ENCODE results near the gene SHC1.
A peak's percentile ranks its signal among the peaks of the same experiment; 100 is the strongest.

Gene SHC1

DNA sequence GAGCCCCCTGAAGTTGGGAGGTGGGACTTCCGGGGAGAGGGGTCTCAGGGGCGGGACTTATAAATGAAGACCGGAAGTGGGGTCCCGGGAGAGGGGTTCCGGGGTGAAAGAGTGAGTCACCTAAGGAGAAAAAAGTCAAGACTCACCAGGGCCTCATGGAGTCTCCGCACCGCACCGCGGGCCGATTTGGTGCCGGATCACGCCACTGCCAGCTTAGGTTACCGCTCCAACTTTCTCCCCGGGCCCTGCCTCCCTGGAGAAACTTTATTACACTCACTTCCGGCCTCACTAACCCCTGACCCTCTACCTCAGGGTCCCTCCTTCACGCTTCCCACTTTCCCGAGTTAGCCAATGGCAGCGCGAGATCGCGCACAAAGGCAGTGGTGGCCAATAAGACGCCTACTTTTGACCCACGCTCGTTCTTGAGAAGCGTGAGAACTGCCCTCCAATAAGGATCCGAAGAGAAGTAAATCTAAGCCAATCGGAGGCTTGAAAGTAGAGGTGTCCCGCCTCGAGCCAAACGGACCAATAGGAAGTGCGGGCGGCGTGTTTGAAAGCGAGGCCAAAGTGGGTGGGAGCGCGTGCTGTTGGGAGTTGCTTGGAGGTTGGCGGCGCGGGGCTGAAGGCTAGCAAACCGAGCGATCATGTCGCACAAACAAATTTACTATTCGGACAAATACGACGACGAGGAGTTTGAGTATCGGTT lies 3.7 kb upstream of the SHC1 start, which contains the start of gene CKS1B (continued):
- TF ChIP-seq ZNF658 (tag by site-specific recombination; IDR thresholded peaks at IDR 0.05), result no peak
- TF ChIP-seq GLIS1 (tag by site-specific recombination; IDR thresholded peaks at IDR 0.05), result 0 out of 2 replicates have a peak, but pooled peaks have one; percentile 19
- TF ChIP-seq, protein P1, sequence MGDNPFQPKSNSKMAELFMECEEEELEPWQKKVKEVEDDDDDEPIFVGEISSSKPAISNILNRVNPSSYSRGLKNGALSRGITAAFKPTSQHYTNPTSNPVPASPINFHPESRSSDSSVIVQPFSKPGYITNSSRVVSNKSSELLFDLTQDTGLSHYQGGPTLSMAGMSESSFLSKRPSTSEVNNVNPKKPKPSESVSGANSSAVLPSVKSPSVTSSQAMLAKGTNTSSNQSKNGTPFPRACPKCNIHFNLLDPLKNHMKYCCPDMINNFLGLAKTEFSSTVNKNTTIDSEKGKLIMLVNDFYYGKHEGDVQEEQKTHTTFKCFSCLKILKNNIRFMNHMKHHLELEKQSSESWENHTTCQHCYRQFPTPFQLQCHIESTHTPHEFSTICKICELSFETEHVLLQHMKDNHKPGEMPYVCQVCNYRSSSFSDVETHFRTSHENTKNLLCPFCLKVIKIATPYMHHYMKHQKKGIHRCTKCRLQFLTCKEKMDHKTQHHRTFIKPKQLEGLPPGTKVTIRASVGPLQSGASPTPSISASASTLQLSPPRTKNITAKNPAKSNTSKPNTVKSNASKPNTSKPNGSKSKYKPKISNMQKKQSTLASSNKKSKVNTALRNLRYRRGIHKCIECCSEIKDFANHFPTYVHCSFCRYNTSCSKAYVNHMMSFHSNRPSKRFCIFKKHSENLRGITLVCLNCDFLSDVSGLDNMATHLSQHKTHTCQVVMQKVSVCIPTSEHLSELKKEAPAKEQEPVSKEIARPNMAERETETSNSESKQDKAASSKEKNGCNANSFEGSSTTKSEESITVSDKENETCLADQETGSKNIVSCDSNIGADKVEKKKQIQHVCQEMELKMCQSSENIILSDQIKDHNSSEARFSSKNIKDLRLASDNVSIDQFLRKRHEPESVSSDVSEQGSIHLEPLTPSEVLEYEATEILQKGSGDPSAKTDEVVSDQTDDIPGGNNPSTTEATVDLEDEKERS (tag by site-specific recombination; IDR thresholded peaks at IDR 0.05), result no peak
- no peak for TF ChIP-seq SALL2 (tag by site-specific recombination; IDR thresholded peaks at IDR 0.05; ENCODE audit: borderline replicate concordance)
- TF ChIP-seq, protein P2, sequence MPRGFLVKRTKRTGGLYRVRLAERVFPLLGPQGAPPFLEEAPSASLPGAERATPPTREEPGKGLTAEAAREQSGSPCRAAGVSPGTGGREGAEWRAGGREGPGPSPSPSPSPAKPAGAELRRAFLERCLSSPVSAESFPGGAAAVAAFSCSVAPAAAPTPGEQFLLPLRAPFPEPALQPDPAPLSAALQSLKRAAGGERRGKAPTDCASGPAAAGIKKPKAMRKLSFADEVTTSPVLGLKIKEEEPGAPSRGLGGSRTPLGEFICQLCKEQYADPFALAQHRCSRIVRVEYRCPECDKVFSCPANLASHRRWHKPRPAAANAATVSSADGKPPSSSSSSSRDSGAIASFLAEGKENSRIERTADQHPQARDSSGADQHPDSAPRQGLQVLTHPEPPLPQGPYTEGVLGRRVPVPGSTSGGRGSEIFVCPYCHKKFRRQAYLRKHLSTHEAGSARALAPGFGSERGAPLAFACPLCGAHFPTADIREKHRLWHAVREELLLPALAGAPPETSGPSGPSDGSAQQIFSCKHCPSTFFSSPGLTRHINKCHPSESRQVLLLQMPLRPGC (tag by site-specific recombination; IDR thresholded peaks at IDR 0.05), result 0 out of 2 replicates have a peak, but pooled peaks have one; percentile 60
- TF ChIP-seq ZNF114 (tag by site-specific recombination; IDR thresholded peaks at IDR 0.05), result no peak
- no peak for TF ChIP-seq ZNF433 (tag by site-specific recombination; IDR thresholded peaks at IDR 0.05; ENCODE audit: low read depth)
- TF ChIP-seq ZFHX2 (tag by site-specific recombination; conservative IDR thresholded peaks at IDR 0.05), result peak; percentile 90
- TF ChIP-seq, protein P3, sequence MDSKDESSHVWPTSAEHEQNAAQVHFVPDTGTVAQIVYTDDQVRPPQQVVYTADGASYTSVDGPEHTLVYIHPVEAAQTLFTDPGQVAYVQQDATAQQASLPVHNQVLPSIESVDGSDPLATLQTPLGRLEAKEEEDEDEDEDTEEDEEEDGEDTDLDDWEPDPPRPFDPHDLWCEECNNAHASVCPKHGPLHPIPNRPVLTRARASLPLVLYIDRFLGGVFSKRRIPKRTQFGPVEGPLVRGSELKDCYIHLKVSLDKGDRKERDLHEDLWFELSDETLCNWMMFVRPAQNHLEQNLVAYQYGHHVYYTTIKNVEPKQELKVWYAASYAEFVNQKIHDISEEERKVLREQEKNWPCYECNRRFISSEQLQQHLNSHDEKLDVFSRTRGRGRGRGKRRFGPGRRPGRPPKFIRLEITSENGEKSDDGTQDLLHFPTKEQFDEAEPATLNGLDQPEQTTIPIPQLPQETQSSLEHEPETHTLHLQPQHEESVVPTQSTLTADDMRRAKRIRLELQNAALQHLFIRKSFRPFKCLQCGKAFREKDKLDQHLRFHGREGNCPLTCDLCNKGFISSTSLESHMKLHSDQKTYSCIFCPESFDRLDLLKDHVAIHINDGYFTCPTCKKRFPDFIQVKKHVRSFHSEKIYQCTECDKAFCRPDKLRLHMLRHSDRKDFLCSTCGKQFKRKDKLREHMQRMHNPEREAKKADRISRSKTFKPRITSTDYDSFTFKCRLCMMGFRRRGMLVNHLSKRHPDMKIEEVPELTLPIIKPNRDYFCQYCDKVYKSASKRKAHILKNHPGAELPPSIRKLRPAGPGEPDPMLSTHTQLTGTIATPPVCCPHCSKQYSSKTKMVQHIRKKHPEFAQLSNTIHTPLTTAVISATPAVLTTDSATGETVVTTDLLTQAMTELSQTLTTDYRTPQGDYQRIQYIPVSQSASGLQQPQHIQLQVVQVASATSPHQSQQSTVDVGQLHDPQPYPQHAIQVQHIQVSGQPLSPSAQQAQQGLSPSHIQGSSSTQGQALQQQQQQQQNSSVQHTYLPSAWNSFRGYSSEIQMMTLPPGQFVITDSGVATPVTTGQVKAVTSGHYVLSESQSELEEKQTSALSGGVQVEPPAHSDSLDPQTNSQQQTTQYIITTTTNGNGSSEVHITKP (tag by site-specific recombination; IDR thresholded peaks at IDR 0.05), result peak; percentile 13; the same call in 1 of the 2 replicates
- TF ChIP-seq ZNF335 (tag by site-specific recombination; conservative IDR thresholded peaks at IDR 0.05), result peak; percentile 92
- peak; percentile 95 for TF ChIP-seq ZNF366 (tag by site-specific recombination; conservative IDR thresholded peaks at IDR 0.05)
- no peak for TF ChIP-seq ZNF112 (tag by site-specific recombination; IDR thresholded peaks at IDR 0.05)
- TF ChIP-seq ZBTB48 (tag by site-specific recombination; IDR thresholded peaks at IDR 0.05), result peak; percentile 31; the same call in 1 of the 2 replicates
- 0 out of 2 replicates have a peak, but pooled peaks have one; percentile 4 for TF ChIP-seq FEZF1 (tag by site-specific recombination; IDR thresholded peaks at IDR 0.05)
- no peak for TF ChIP-seq ZBTB1 (tag by site-specific recombination; IDR thresholded peaks at IDR 0.05)
- TF ChIP-seq, protein P4, sequence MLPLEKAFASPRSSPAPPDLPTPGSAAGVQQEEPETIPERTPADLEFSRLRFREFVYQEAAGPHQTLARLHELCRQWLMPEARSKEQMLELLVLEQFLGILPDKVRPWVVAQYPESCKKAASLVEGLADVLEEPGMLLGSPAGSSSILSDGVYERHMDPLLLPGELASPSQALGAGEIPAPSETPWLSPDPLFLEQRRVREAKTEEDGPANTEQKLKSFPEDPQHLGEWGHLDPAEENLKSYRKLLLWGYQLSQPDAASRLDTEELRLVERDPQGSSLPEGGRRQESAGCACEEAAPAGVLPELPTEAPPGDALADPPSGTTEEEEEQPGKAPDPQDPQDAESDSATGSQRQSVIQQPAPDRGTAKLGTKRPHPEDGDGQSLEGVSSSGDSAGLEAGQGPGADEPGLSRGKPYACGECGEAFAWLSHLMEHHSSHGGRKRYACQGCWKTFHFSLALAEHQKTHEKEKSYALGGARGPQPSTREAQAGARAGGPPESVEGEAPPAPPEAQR (tag by site-specific recombination; IDR thresholded peaks at IDR 0.05), result no peak
- peak; percentile 17; the same call in 1 of the 2 replicates for TF ChIP-seq ZNF391 (tag by site-specific recombination; IDR thresholded peaks at IDR 0.05; ENCODE audit: borderline replicate concordance, low read depth)
- TF ChIP-seq PRDM1 (tag by site-specific recombination; IDR thresholded peaks at IDR 0.05), result peak; percentile 97
- TF ChIP-seq ZNF843 (tag by site-specific recombination; IDR thresholded peaks at IDR 0.05), result peak; percentile 47; the same call in 1 of the 2 replicates
- peak; percentile 99 for TF ChIP-seq ZBTB7A (tag by site-specific recombination; IDR thresholded peaks at IDR 0.05; ENCODE audit: low read depth)
- TF ChIP-seq, protein P5, sequence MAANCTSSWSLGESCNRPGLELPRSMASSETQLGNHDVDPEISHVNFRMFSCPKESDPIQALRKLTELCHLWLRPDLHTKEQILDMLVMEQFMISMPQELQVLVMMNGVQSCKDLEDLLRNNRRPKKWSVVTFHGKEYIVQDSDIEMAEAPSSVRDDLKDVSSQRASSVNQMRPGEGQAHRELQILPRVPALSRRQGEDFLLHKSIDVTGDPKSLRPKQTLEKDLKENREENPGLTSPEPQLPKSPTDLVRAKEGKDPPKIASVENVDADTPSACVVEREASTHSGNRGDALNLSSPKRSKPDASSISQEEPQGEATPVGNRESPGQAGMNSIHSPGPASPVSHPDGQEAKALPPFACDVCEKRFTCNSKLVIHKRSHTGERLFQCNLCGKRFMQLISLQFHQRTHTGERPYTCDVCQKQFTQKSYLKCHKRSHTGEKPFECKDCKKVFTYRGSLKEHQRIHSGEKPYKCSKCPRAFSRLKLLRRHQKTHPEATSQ (tag by site-specific recombination; IDR thresholded peaks at IDR 0.05), result no peak
- peak; percentile 29; the same call in 1 of the 2 replicates for TF ChIP-seq ZNF558 (tag by site-specific recombination; IDR thresholded peaks at IDR 0.05)
- TF ChIP-seq HOXA7 (CRISPR knock-in tag; IDR thresholded peaks at IDR 0.05; ENCODE audit: borderline replicate concordance), result no peak
- peak; percentile 84 for TF ChIP-seq ZNF423 (tag by site-specific recombination; IDR thresholded peaks at IDR 0.05)
- peak; percentile 25; the same call in 1 of the 2 replicates for TF ChIP-seq ZNF341 (tag by site-specific recombination; IDR thresholded peaks at IDR 0.05; ENCODE audit: low read depth)
- TF ChIP-seq, protein P6, sequence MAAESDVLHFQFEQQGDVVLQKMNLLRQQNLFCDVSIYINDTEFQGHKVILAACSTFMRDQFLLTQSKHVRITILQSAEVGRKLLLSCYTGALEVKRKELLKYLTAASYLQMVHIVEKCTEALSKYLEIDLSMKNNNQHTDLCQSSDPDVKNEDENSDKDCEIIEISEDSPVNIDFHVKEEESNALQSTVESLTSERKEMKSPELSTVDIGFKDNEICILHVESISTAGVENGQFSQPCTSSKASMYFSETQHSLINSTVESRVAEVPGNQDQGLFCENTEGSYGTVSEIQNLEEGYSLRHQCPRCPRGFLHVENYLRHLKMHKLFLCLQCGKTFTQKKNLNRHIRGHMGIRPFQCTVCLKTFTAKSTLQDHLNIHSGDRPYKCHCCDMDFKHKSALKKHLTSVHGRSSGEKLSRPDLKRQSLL (tag by site-specific recombination; IDR thresholded peaks at IDR 0.05), result 0 out of 2 replicates have a peak, but pooled peaks have one; percentile 9

Measured in HEK293 (cell line).